Peyer's patch (tissue), 4 donors: ENCODE measurements around the gene MYBPH.

Experiments
- CTCF ChIP-seq, 6 experiments: fragments of 450-650 bp in 4 of 6; fragments of 200-600 bp in 2 of 6; sonication (generic) in 1 of 6; IDR thresholded peaks; one replicate each; pipeline ENCODE4 v1.5.1; 2017 to 2019; ENCODE audit warnings: antibody characterized with exemption in 6 of 6, mild to moderate bottlenecking in 3 of 6, moderate library complexity in 1 of 6
- POLR2A ChIP-seq, 2 donors: fragments of 450-650 bp; IDR thresholded peaks; one replicate each; pipeline ENCODE4 v1.5.1; 2017; ENCODE audit warnings: antibody characterized with exemption in 2 of 2, mild to moderate bottlenecking in 2 of 2, moderate library complexity in 2 of 2

GRCh38 chr1:203165101-203165799 lies 10.4 kb downstream of the MYBPH start:
- TF ChIP-seq CTCF (IDR thresholded peaks at IDR 0.05) = no peak
- TF ChIP-seq POLR2A (IDR thresholded peaks at IDR 0.05) = no peak
